Mucosa of descending colon (tissue), 3 donors: Measurements from ENCODE around the gene PERCC1. TPM values are rescaled to one million over a fixed set of nuclear protein-coding genes. Genes with fewer than 3 reads are reported as not detected.

ENCODE experiments used
- ATAC-seq: fragments of 200-7000 bp; cut with Tn5 transposase; one replicate; pipeline ENCODE4 v1.9.1; 2020; ENCODE audit warnings: mild to moderate bottlenecking, moderate library complexity
- DNase-seq, 3 donors: peaks; one replicate each; pipeline ENCODE4 v3.0.0-alpha.2; 2020
- H3K36me3 ChIP-seq: fragments of 200-600 bp; one replicate; pipeline ENCODE4 v1.8.0; 2021; ENCODE audit warnings: low read depth, mild to moderate bottlenecking
- H3K4me1 ChIP-seq: fragments of 200-600 bp; one replicate; pipeline ENCODE4 v1.8.0; 2021; ENCODE audit warnings: low read depth, mild to moderate bottlenecking
- H3K4me3 ChIP-seq: fragments of 200-600 bp; one replicate; pipeline ENCODE4 v1.8.0; 2021; ENCODE audit warnings: mild to moderate bottlenecking
- H3K9me3 ChIP-seq: fragments of 200-600 bp; one replicate; pipeline ENCODE4 v1.8.0; 2021; ENCODE audit warnings: mild to moderate bottlenecking
- intact Hi-C, 2 donors: fragments of 100-400 bp; cut with DNase I in 1 of 2; cut with micrococcal nuclease in 1 of 2; formaldehyde crosslinking; loops; one replicate each; pipeline versions ENCODE4 v1.11.0 to v1.11.1; 2022; cut with DNase I, micrococcal nuclease
- total RNA-seq, 3 donors: library from RNA; stranded (reverse); fragmentation: NEBNext Ultra II Directional in 2 of 3; extraction: Animal tissue kit (Norgen Biotek cat#: 25700) in 2 of 3; gene quantifications; one replicate each; pipeline versions ENCODE4 v1.2.1 to v1.2.4, GENCODE V29; 2021 to 2023
- TF ChIP-seq, protein P1 (sequence below): fragments of 200-600 bp; IDR thresholded peaks from one replicate; pipeline ENCODE4 v1.8.0; 2022; ENCODE audit warnings: antibody characterized with exemption, mild to moderate bottlenecking
- donor health status: DM: no; HTN: no; CAD: no; lungs with moderate emphysema.
- donor health status: DM: no; HTN: no; CAD: no.
- donor health status: DM: no; HTN: yes; CAD: no.

The PERCC1 gene
- total RNA-seq, 3 donors from 2014 or later: 0.34 TPM; not detected in 2

DNA sequence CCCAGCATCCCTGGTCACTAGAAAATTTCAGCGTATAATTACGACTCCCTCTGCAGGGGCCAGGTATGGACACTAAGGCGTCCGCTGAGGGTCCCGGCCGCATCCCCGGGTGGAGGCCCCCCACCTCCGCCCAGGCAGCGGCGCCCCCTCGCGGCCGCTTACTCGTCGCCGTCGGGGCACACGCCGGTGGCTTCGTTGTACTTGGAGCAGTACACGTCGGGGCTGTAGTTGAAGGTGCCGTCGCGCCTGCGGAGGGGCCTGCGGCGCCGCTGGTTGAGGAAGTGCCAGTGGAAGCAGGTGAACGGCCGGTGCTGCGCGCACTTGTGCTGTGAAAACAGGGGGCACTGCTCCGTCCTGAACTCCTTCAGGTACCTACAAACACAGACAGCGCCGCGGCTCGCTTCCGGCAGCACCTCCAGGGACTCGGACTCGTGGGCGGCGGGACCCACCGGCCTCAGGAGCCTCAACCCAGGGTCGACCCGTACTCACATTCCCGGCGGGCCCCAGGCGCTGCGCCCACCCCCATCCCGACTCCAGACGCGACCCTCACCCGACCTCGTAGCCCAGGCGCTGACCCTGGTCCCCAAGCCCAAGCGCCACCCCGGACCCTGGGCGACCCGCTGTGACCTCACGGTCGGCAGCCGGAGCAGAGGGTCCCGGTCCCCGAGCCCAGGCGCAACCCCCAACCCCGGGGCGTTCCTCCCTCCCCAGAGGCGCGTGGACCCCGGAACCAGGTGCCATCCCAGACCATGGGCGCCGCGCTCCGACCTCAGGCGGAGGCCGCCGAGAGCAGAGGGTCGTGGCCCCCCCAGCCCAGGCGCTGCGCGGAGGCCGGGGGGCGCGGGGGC, 17.0 kb upstream of the PERCC1 start:
- Histone ChIP-seq H3K4me1 (peaks cover 2% of the 10 kb centered on the region), H3K9me3 (no peaks in the 10 kb centered on the region), H3K4me3 (peak overlapping the region; percentile 89), H3K36me3 (no peaks in the 10 kb centered on the region)
- intact Hi-C loops: no loop called here
- TF ChIP-seq, protein P1, sequence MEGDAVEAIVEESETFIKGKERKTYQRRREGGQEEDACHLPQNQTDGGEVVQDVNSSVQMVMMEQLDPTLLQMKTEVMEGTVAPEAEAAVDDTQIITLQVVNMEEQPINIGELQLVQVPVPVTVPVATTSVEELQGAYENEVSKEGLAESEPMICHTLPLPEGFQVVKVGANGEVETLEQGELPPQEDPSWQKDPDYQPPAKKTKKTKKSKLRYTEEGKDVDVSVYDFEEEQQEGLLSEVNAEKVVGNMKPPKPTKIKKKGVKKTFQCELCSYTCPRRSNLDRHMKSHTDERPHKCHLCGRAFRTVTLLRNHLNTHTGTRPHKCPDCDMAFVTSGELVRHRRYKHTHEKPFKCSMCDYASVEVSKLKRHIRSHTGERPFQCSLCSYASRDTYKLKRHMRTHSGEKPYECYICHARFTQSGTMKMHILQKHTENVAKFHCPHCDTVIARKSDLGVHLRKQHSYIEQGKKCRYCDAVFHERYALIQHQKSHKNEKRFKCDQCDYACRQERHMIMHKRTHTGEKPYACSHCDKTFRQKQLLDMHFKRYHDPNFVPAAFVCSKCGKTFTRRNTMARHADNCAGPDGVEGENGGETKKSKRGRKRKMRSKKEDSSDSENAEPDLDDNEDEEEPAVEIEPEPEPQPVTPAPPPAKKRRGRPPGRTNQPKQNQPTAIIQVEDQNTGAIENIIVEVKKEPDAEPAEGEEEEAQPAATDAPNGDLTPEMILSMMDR: peak; percentile 44
- ATAC-seq (peak; percentile 80), DNase-seq (peak; percentile 70 to 86 (median 80))

DNA sequence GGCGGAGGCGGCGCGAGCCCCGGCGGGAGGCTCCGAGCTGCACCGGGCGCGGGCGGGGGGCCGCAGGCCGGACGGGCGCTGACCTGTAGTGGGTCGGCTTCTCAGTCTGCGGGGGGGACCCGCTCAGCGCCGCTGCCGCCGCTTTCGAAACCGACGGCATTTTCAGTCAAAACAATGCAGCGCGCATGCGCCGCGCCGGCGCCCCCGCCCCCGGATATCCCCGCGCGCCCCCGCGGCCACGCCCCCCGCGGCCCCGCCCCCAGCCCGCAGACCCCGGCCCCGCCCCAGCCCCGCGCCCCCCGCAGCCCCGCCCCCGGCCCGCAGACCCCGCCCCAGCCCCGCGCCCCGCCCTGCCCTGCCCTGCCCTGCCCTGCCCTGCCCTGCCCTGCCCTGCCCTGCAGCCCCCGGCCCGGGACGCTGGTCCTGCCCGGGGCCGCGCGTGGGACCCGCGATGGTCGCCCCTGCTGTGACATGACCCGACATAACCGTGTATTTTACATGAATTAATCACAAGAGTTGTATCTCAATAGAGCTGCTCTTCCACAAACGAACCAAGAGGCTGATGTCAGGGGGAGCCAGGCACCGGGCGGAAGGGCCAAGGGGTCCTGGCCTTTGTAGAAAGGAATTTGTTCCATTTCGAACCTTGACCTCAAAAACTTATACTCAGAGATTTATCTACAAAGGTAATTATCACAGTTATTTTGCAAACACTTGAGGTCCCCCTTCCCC, 16.2 kb upstream of the PERCC1 start, which contains the start of gene UNKL:
Gene UNKL (minus strand): TSS at position 173 of the 729 bp plus-strand sequence. CDS start 13 bp downstream, at position 160.
- H3K9me3 ChIP-seq: no peaks in the 10 kb centered on the region
- ATAC-seq: peak; percentile 69
- intact Hi-C loops: no loop called here
- TF ChIP-seq, protein P1: no peak
- DNase-seq: peak; percentile 83 to 88 (median 85)
- H3K4me3 ChIP-seq: peak within 1 kb of the TSS; percentile 89
- H3K36me3 ChIP-seq: no peaks in the 10 kb centered on the region
- H3K4me1 ChIP-seq: peaks cover 8% of the 10 kb centered on the region

DNA sequence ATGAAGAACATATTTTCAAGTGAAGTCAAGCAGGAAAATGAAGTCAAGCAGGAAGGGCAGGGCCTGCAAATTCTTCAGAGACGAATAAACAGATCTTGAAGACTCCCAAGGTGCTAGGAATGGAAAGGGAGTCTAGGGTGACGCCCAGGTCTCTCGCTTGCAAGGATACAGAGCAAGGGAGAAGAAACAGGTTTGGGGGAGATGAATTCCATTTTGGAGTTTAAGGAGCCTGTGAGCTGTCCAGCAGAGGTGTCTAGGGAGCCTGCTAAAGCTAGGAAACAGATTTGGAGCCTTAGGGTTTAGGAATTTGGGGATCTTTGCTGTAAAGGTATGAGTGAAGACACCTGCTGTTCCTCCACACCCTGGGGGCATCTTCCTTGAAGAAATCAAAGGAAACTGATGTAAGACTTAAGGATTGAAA, 14.3 kb upstream of the PERCC1 start:
- TF ChIP-seq, protein P1: no peak
- ATAC-seq (no peak), DNase-seq (no peak)
- intact Hi-C loops: no loop called here
- no peaks in the 10 kb centered on the region for H3K9me3 ChIP-seq
- peaks cover 15% of the 10 kb centered on the region for H3K4me1 ChIP-seq
- H3K4me3 ChIP-seq: no peak overlapping the region
- H3K36me3 ChIP-seq: no peaks in the 10 kb centered on the region

DNA sequence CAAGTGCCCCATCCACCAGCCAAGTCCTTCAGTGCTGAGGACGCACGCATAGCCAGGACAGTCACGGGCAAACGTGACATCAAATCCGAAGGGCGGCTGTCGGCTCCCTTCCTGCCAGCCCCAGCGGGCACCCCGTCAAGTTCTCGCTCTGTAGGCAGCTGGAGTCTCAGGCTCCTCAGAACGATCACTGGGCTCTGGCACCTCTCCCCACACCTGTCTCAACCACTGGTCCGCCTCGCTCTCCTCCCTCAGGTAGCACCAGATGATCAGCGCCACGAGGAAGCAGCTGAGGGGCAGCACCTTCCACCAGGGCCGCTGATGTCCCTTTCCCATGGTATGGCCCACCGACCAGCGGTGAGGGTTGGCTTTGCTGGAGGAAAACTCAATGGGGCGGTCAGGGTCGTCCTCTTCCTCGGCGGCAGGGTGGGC, 10.8 kb upstream of the PERCC1 start:
- DNase-seq (peak in 1 of 3 donors; percentile 19), ATAC-seq (peak; percentile 20)
- intact Hi-C loops: no loop called here
- TF ChIP-seq, protein P1: no peak
- Histone ChIP-seq H3K4me3 (peak overlapping the region; percentile 66), H3K9me3 (no peaks in the 10 kb centered on the region), H3K4me1 (peaks cover 16% of the 10 kb centered on the region), H3K36me3 (no peaks in the 10 kb centered on the region)

DNA sequence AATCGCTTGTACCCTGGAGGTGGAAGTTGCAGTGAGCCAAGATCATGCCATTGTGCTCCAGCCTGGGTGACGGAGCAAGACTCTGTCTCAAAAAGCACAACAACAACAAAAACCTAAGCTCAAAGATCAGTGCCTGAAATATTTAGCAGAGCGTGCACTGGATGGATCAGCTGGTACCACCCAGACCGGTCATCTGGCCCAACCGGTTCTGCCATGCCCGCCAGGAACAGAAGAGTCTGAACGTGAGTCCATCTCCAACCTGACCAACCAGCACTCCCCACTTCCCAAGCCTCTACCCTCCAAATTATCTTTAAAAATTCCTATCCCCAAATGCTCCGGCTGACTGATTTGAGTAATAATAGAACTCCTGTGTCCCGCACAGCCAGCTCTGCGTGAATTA, 8.8 kb upstream of the PERCC1 start:
- TF ChIP-seq, protein P1: no peak
- ATAC-seq: no peak

More for the DNA sequence above, 8.8 kb upstream of the PERCC1 start:
- Histone ChIP-seq H3K4me3 (no peak overlapping the region), H3K4me1 (peaks cover 16% of the 10 kb centered on the region), H3K9me3 (no peaks in the 10 kb centered on the region), H3K36me3 (no peaks in the 10 kb centered on the region)
- intact Hi-C loops: no loop called here
- no peak for DNase-seq
